ENCODE measurements around the gene KBTBD13.

The KBTBD13 gene

DNA sequence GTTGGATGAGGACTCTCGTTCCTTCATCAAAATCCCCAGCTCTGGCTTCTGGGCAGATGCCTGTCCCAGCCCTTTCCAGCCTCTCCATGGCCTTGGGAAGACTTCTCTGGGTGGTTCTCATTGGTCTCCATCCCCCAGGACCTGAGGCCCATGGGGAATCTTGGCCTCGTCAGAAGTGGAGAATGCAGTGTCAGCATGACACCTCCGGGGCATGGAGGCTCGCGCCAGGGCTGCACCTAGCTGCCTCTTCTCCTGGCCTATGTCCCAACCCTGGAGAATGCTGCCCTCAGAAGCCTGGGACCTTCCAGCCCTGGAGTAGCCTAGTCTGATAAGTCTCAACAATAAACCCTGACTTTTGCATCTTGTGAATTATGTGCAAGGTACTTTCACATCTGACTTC is 3.0 kb downstream of the KBTBD13 start:
- Histone ChIP-seq H3K36me3 (ENCODE audit: control insufficient read depth, insufficient read depth, low read length) (no peaks in the 10 kb centered on the region), H3K27me3 (ENCODE audit: control insufficient read depth, insufficient read depth, low read length, poor library complexity, severe bottlenecking) (peaks cover 46% of the 10 kb centered on the region), H3K4me3 (ENCODE audit: insufficient read depth, low read depth, low read length) (no peak overlapping the region), H3K9me3 (ENCODE audit: control insufficient read depth, low read length) (no peaks in the 10 kb centered on the region), H3K4me1 (ENCODE audit: control insufficient read depth, insufficient read depth, low read length) (peaks cover 29% of the 10 kb centered on the region), H3K27ac (ENCODE audit: insufficient read depth, low read depth, low read length, poor library complexity, severe bottlenecking) (no peak overlapping the region)
- WGBS, 2 experiments, result 88 to 89% methylated on average over 5 of the region's 5 CpGs

DNA sequence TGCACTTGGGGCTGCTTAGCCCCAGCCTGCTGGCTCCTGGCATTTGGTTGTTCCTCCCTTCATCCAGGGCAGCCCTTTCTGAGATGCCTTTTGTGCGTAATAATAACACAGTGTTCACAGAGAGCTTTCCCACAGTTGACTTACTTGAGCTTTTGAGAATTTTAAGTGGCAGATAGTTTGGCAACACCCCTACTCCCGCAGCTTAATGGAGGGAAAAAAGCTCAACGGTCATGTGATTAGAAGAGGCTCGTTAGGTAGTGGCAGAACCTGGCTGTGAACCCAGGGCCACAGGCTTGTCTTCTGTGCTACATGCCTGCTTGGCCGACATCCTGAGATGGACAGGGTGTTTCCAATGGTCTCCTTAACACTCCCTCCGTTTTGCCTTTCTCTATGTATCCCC is 4.7 kb downstream of the KBTBD13 start:
- H3K9me3 ChIP-seq (ENCODE audit: control insufficient read depth, low read length), result no peaks in the 10 kb centered on the region
- H3K27ac ChIP-seq (ENCODE audit: insufficient read depth, low read depth, low read length, poor library complexity, severe bottlenecking), result no peak overlapping the region
- peaks cover 62% of the 10 kb centered on the region for H3K27me3 ChIP-seq (ENCODE audit: control insufficient read depth, insufficient read depth, low read length, poor library complexity, severe bottlenecking)
- H3K4me1 ChIP-seq (ENCODE audit: control insufficient read depth, insufficient read depth, low read length), result peaks cover 39% of the 10 kb centered on the region
- H3K4me3 ChIP-seq (ENCODE audit: insufficient read depth, low read depth, low read length), result no peak overlapping the region
- no peaks in the 10 kb centered on the region for H3K36me3 ChIP-seq (ENCODE audit: control insufficient read depth, insufficient read depth, low read length)
- 85 to 88% methylated on average over 6 of the region's 6 CpGs for WGBS, 2 experiments

DNA sequence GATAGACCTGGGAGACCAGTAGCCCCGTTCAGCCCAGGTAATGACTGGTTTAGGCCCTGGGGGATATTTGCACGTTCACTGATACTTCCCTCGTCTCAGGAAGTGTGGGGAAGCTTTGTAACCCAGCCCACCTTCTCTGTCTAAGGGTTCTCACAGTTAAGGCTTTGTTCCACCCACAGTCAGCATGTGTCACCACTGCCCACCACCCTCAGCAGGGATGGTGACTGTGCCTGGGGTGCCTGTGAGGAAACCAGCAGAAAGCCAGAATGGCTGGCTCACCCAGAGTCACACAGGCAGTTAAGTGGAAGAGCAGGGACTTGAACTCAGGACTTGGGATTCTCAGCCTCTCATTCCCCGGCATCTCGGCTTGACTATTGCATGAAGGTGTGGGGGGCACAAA is 5.2 kb downstream of the KBTBD13 start:
- Histone ChIP-seq H3K4me3 (ENCODE audit: insufficient read depth, low read depth, low read length) (no peak overlapping the region), H3K27me3 (ENCODE audit: control insufficient read depth, insufficient read depth, low read length, poor library complexity, severe bottlenecking) (peaks cover 64% of the 10 kb centered on the region), H3K9me3 (ENCODE audit: control insufficient read depth, low read length) (no peaks in the 10 kb centered on the region), H3K36me3 (ENCODE audit: control insufficient read depth, insufficient read depth, low read length) (no peaks in the 10 kb centered on the region), H3K4me1 (ENCODE audit: control insufficient read depth, insufficient read depth, low read length) (peaks cover 41% of the 10 kb centered on the region), H3K27ac (ENCODE audit: insufficient read depth, low read depth, low read length, poor library complexity, severe bottlenecking) (no peak overlapping the region)
- WGBS, 2 experiments, result 87 to 93% methylated on average over 5 of the region's 5 CpGs

DNA sequence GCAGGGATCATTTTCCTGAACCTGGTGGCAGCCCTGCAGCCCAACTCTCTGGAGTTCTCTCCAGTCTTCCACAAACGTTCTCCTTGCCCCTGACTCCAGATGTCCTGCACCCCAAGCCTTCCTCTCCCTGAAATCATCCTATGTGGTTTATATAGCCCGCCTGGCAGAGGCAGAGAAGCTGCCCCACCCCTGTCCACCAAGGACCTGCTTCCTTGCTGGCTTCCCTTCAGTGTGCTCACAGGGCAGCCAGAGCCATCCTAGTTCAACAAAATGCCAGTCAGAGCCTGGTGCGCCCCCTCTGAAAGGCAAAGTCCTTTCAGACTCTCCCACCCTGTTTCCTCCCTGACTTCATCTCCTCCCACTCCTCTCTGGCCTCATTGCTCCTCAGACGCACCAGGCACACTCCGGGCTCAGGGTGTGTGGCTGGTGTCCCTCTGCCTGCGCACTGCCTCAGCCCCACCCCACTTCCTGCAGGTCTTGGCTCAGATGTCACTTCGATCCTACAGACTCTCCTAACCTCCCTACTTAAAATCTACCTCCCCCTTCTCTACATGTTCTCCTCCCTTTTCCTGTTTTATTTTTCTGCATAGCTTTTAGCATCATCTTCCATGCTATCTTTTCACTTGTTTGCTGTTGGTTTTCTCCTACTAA is 5.9 kb downstream of the KBTBD13 start:
- no peaks in the 10 kb centered on the region for H3K36me3 ChIP-seq (ENCODE audit: control insufficient read depth, insufficient read depth, low read length)
- H3K27ac ChIP-seq (ENCODE audit: insufficient read depth, low read depth, low read length, poor library complexity, severe bottlenecking), result peak overlapping the region; percentile 91
- no peak overlapping the region for H3K4me3 ChIP-seq (ENCODE audit: insufficient read depth, low read depth, low read length)
- peaks cover 66% of the 10 kb centered on the region for H3K27me3 ChIP-seq (ENCODE audit: control insufficient read depth, insufficient read depth, low read length, poor library complexity, severe bottlenecking)
- H3K9me3 ChIP-seq (ENCODE audit: control insufficient read depth, low read length), result no peaks in the 10 kb centered on the region
- WGBS, 2 experiments, result 24 to 25% methylated on average over 7 of the region's 7 CpGs
- H3K4me1 ChIP-seq (ENCODE audit: control insufficient read depth, insufficient read depth, low read length), result peaks cover 47% of the 10 kb centered on the region

DNA sequence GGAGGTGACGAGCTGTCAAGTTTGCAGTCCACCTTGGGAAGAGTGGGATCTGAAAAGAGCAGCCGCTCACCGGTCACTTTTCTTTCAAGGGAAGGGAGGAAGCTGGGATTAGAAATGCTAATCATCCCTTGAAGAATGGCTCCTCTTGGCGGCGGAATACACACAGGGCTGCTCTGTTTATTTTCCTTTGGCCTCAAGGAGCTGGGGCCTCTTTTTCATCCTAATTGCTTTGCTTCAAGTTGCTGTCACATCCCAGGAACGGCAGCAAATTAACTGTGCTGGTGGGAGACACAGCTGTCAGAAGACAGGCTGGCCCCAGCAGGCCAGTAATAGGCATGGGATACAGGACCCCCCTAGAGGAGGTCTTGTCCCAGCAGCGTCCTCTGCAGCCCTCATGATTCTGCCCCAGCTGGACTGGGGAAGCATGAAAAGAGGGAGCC is 6.7 kb downstream of the KBTBD13 start:
- Histone ChIP-seq H3K4me3 (ENCODE audit: insufficient read depth, low read depth, low read length) (no peak overlapping the region), H3K9me3 (ENCODE audit: control insufficient read depth, low read length) (no peaks in the 10 kb centered on the region), H3K36me3 (ENCODE audit: control insufficient read depth, insufficient read depth, low read length) (no peaks in the 10 kb centered on the region), H3K27me3 (ENCODE audit: control insufficient read depth, insufficient read depth, low read length, poor library complexity, severe bottlenecking) (peaks cover 60% of the 10 kb centered on the region), H3K4me1 (ENCODE audit: control insufficient read depth, insufficient read depth, low read length) (peaks cover 55% of the 10 kb centered on the region), H3K27ac (ENCODE audit: insufficient read depth, low read depth, low read length, poor library complexity, severe bottlenecking) (peak overlapping the region; percentile 91)
- WGBS, 2 experiments, result 0 to 1% methylated on average over 7 of the region's 7 CpGs

DNA sequence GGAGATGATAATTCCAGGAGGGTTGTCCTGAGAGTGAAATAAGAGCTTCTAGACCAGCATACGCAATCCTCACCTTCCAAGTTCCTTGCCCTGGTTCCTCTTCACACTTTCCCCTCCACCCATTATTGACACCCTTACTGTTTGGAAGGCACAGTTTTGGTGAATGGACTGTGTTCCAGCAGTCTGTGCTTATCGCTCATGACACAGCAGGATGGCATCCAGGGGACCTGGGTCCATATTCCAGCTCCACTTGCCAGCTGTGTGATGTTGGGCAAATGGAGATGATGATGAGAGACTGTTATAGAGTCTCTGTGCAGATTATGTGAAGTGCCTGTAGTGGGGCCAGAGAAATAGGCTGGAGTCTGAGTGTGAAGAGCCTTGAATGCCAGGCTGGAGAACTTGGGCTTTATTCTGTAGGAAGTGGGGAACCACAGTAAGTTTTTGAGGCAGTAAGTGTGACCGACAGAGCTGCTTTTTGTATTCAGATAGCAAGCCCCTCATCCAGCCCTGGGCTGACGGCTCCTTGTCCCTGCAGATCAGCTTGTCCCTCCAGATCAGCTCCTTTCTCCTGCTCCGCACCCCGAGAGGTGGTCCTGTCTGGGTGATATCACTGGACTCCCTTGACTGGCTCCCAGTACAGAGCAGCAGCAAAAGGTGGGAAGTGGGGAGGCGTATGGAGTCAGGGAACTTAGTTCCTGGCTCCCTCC is 8.1 kb downstream of the KBTBD13 start:
- peaks cover 67% of the 10 kb centered on the region for H3K4me1 ChIP-seq (ENCODE audit: control insufficient read depth, insufficient read depth, low read length)
- 89% methylated on average over 7 of the region's 7 CpGs for WGBS, 2 experiments
- no peak overlapping the region for H3K4me3 ChIP-seq (ENCODE audit: insufficient read depth, low read depth, low read length)
- H3K27me3 ChIP-seq (ENCODE audit: control insufficient read depth, insufficient read depth, low read length, poor library complexity, severe bottlenecking), result peaks cover 47% of the 10 kb centered on the region
- H3K9me3 ChIP-seq (ENCODE audit: control insufficient read depth, low read length), result no peaks in the 10 kb centered on the region
- H3K27ac ChIP-seq (ENCODE audit: insufficient read depth, low read depth, low read length, poor library complexity, severe bottlenecking), result no peak overlapping the region
- H3K36me3 ChIP-seq (ENCODE audit: control insufficient read depth, insufficient read depth, low read length), result no peaks in the 10 kb centered on the region

DNA sequence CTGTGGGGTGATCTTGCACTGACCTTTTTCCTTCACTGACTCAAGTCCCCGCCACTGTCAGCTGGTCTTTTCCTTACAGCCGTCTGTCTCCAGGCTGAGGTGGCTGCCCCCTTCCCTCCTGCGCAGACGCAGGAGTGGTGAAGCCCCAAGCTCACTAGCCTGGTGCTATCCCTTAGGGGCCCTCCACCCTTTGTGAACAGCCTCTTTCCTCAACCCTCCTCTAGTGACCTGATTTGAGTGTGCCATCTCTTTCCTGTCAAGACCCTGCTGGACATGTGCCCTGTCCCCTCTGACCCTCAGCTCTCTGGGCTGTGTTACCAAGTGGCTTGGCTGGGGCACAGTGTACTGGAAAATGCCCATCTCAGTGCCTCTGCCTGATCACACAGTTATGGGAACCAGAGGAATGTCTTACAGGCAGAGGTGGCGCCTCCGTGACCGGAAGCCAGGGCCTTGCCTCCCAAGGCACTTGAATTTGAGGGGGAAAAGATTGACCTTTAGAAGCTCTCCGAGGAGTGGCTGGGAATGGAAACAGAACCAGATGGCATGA is 8.7 kb downstream of the KBTBD13 start:
- Histone ChIP-seq H3K4me3 (ENCODE audit: insufficient read depth, low read depth, low read length) (no peak overlapping the region), H3K4me1 (ENCODE audit: control insufficient read depth, insufficient read depth, low read length) (peaks cover 67% of the 10 kb centered on the region), H3K9me3 (ENCODE audit: control insufficient read depth, low read length) (no peaks in the 10 kb centered on the region), H3K27ac (ENCODE audit: insufficient read depth, low read depth, low read length, poor library complexity, severe bottlenecking) (no peak overlapping the region), H3K36me3 (ENCODE audit: control insufficient read depth, insufficient read depth, low read length) (no peaks in the 10 kb centered on the region), H3K27me3 (ENCODE audit: control insufficient read depth, insufficient read depth, low read length, poor library complexity, severe bottlenecking) (peaks cover 47% of the 10 kb centered on the region)
- WGBS, 2 experiments, result 89% methylated on average over 8 of the region's 8 CpGs

DNA sequence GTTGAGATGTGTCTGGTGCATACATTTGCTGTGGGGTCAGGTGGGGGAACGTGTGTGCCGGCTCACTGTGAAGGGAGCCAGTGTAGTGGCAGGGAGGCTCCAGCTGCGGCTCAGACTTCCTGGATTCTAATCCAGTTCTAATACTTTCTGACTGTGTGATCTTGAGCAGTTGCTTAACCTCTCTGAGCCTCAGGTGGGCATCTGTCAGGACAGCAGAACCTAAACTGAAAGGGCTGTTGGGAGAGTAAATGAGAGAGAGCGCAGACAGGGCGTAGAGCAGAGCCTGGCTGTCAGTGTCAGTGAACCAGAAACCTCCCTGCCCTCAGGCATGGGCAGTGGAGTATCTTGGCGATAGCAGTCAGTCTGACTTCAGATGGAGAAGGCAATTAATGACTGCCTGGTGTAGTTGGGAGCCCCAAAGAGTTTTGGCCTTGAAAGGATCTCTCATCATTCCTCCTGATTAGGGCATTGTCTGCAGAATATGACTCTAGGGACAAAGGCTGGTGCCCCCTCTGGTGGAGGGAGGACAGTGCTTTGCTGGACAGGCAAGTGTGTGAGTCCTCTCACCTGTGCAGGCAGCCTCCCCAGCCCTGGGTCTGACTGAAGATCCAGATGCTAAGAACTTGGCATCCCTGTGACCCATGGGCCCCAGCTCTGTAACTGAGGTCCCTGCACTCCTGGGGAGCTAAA is 9.6 kb downstream of the KBTBD13 start:
- Histone ChIP-seq H3K9me3 (ENCODE audit: control insufficient read depth, low read length) (no peaks in the 10 kb centered on the region), H3K36me3 (ENCODE audit: control insufficient read depth, insufficient read depth, low read length) (no peaks in the 10 kb centered on the region), H3K4me3 (ENCODE audit: insufficient read depth, low read depth, low read length) (no peak overlapping the region), H3K4me1 (ENCODE audit: control insufficient read depth, insufficient read depth, low read length) (peaks cover 65% of the 10 kb centered on the region), H3K27me3 (ENCODE audit: control insufficient read depth, insufficient read depth, low read length, poor library complexity, severe bottlenecking) (peaks cover 39% of the 10 kb centered on the region), H3K27ac (ENCODE audit: insufficient read depth, low read depth, low read length, poor library complexity, severe bottlenecking) (no peak overlapping the region)
- WGBS, 2 experiments, result 91 to 94% methylated on average over 6 of the region's 6 CpGs

DNA sequence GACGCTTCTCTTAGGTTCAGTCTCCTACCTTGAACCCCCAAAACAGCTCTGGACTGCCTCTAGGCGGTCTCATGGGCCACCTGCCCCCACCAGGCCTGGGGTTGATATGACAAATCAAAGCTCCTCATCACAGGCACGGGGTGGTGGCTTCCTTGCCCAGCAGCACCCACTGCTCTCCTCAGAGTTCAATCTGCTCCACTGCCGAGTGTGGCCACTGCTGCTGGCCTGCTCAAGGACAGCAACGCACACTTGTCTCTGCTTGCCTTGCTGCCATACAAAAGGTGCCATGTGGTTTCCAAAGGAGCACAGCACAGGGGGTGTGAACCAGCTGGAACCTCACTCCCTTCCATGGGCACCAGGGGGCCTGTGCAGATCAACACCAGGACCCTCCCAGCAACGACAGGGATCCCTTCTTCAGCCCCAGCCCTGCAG is 10.2 kb downstream of the KBTBD13 start:
- Histone ChIP-seq H3K4me3 (ENCODE audit: insufficient read depth, low read depth, low read length) (no peak overlapping the region), H3K9me3 (ENCODE audit: control insufficient read depth, low read length) (no peaks in the 10 kb centered on the region), H3K27me3 (ENCODE audit: control insufficient read depth, insufficient read depth, low read length, poor library complexity, severe bottlenecking) (peaks cover 34% of the 10 kb centered on the region), H3K36me3 (ENCODE audit: control insufficient read depth, insufficient read depth, low read length) (no peaks in the 10 kb centered on the region), H3K4me1 (ENCODE audit: control insufficient read depth, insufficient read depth, low read length) (peaks cover 62% of the 10 kb centered on the region), H3K27ac (ENCODE audit: insufficient read depth, low read depth, low read length, poor library complexity, severe bottlenecking) (no peak overlapping the region)
- WGBS, 2 experiments, result 81 to 82% methylated on average over 6 of the region's 6 CpGs

DNA sequence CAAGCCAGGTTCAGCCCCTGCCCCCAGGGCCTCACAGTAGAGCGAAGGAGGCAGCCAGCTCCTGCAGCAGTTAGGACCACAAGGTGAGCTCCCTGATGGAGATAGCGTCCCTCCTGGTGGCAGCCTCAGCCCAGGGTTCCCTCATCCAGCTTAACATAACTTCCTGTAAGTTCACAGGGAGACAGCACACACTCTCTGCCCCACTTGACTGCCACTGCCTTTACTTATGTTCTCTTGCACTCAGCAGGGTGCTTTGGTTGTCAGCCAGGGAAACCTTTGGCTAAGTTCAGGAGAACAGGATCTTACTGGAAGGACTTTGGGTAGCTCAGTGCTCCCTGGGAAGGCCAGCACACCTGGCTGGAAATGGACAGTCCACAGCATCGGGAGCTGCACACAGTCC is 10.9 kb downstream of the KBTBD13 start:
- Histone ChIP-seq H3K27me3 (ENCODE audit: control insufficient read depth, insufficient read depth, low read length, poor library complexity, severe bottlenecking) (peaks cover 27% of the 10 kb centered on the region), H3K4me1 (ENCODE audit: control insufficient read depth, insufficient read depth, low read length) (peaks cover 55% of the 10 kb centered on the region), H3K4me3 (ENCODE audit: insufficient read depth, low read depth, low read length) (no peak overlapping the region), H3K36me3 (ENCODE audit: control insufficient read depth, insufficient read depth, low read length) (no peaks in the 10 kb centered on the region), H3K9me3 (ENCODE audit: control insufficient read depth, low read length) (no peaks in the 10 kb centered on the region), H3K27ac (ENCODE audit: insufficient read depth, low read depth, low read length, poor library complexity, severe bottlenecking) (no peak overlapping the region)
- 84 to 86% methylated on average over 3 of the region's 3 CpGs for WGBS, 2 experiments

Measured in ectodermal cell (in vitro differentiated cells).